Retina (tissue), 1 donor: ENCODE results near the gene IDUA.

Source experiments
- DNase-seq: peaks from one replicate; pipeline ENCODE4 v3.0.0-alpha.2; 2016

The IDUA gene

DNA sequence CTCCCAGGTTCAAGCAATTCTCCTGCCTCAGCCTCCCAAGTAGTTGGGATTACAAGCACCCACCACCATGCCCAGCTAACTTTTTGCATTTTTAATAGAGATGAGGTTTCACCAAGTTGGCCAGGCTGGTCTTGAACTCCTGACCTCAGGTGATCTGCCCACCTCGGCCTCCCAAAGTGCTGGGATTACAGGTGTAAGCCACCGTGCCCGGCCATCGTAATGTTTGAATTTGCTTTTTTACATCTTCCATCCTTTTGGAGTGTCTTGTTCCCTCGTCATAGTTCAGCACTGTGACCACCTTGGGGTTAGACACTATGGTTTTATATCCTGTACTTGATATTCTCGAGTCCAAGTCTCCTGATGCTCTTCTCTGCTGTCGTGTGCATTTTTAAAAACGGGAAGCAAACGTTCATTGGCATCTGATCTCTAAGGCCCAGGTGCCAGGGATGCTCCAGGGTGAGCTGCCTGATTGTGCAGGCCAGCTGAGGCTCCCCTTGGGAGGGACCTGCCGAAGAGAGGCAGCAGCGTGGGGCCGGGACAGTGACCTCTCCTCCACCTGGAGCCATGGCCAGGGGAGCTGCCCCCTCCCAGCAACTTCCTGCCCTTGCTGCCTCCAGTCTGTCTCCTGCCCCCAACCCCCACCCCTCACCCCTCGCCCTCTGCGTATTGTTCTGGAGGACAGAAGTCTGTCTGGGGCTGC is 30.2 kb upstream of the IDUA start:
- DNase-seq: no peak

DNA sequence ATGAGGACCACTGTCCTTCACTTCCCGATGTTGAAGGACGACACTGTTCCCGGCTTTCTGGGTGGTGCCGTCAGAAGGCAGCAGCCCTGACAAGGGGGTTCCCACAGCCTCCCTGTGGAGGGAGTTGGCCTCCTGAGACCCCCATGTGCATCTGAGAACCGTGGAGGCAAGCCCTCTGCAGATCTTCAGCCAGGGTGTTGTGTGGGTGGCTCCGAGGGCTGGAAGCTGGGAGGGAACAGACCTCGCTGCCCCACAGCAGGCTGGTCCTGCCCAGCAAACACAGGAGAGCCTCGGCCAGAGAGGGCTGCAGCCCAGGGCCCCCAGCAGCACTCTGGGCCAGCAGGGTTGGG is 29.6 kb upstream of the IDUA start:
- DNase-seq: no peak

DNA sequence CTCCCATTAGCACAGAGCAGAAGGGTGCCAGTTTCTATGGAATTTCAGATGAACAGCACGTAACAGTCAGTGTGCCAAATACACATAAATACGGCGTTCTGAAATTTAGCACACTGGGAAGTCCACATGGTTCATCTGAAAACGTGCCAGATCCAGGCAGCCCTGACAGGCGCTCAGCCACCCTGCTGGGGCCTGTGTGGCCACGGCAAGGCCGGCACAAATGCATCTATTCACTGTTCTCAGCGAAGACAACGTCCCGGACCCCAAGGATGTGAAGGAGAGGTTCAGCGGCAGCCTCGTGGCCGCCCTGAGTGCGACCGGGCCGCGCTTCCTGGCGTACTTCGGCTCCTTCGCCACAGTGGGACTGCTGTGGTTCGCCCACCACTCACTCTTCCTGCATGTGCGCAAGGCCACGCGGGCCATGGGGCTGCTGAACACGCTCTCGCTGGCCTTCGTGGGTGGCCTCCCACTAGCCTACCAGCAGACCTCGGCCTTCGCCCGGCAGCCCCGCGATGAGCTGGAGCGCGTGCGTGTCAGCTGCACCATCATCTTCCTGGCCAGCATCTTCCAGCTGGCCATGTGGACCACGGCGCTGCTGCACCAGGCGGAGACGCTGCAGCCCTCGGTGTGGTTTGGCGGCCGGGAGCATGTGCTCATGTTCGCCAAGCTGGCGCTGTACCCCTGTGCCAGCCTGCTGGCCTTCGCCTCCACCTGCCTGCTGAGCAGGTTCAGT is 29.1 kb upstream of the IDUA start:
- no peak for DNase-seq

DNA sequence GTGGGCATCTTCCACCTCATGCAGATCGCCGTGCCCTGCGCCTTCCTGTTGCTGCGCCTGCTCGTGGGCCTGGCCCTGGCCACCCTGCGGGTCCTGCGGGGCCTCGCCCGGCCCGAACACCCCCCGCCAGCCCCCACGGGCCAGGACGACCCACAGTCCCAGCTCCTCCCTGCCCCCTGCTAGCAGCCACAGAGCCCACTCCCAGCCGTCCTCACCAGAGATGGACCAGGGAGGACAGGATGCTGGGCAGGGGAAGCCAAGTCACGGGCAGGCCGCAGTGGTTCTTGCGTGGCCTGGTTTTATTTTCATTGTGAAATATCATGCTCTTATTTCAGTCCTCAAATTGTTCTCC is 28.6 kb upstream of the IDUA start:
- DNase-seq: no peak

DNA sequence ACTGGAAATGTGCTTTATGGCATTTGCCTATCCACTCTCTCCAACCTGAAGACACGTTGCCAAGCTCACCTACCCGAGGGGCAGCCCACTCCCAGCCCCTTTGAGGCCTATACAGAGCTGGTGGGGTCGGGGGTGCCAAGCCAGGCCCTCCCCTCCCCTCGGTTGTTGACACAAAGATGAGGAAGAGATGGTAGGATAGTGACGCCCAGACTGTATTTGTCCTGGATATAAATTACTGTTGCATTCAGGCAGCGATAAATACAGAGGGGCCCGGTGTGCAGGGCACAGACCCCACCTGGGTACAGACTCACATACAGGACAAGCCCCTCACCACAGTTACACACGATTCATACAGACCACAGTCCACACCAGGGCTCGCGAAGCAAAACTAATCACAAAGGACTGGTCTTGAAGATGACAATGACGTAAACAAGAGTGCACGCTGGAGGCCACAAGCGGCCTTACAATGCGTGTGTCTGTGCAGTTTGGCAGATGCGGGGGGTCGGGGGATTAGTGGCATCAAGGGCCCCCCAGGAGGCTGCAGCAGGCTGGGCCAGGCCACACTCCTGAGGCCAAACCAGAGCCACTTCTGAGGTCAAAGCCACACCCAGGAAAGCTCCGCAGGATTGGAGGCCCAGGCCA is 28.0 kb upstream of the IDUA start:
- no peak for DNase-seq

DNA sequence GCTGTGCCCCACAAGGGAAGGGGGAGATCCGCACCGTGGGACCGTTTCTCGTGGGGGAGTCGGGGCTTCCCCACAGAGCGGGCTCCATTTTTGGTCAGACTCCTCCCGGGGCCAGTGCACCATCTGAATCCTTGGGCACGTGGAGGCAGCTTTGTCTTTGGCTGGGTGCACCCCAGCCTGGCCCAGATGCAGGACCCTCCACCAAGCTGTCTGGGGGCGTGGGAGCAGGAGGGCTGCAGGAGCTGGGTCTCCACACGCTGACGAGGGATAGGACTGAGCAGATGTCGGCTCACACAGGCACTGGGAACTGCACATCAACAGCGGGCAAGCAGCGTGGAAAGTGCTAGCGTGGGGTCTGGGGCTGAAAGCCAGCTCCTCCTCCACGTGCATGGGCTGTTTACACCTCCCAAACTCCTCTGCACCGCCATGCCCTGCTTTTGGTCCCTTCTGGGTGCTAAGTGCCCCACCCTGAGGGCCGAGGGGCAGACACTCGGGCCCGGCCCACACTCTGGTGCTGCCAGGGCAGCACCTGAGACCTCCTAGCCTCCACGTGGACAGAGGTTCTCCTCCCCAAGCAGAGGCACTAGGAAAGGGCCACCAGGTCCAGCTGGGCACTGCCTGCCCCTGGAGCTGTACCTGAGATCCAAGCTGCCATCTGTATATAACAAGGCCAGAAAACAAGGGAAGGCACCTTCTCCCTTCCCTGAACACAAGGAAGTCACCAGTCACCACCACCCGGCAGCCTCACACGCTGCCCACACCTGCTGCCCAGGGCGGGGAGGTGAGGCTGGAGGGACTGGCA is 27.3 kb upstream of the IDUA start:
- peak; percentile 3 for DNase-seq

DNA sequence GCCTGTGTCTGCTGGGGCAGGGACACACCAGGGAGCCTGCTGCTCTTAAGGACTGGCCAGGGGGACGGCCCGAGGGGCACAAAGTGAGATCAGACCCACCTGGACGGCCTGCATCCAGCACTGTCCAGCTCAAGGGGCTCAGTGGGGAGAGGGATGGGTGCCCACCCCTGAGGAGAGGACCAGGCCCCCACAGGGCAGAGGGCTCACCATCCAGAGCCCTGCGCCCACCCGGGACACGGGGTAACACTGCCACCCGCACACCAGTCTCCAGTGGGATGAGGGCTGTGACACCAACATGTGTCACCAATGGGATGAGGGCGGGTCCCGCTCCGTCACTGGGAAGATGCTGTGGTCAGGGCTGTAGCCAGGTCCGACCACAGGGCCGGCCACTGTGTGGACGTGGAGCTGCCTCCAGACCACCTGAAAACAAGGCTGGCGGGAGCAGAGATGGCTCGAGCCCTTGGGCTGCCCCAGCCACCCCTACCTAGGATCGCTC is 26.7 kb upstream of the IDUA start:
- DNase-seq: no peak

DNA sequence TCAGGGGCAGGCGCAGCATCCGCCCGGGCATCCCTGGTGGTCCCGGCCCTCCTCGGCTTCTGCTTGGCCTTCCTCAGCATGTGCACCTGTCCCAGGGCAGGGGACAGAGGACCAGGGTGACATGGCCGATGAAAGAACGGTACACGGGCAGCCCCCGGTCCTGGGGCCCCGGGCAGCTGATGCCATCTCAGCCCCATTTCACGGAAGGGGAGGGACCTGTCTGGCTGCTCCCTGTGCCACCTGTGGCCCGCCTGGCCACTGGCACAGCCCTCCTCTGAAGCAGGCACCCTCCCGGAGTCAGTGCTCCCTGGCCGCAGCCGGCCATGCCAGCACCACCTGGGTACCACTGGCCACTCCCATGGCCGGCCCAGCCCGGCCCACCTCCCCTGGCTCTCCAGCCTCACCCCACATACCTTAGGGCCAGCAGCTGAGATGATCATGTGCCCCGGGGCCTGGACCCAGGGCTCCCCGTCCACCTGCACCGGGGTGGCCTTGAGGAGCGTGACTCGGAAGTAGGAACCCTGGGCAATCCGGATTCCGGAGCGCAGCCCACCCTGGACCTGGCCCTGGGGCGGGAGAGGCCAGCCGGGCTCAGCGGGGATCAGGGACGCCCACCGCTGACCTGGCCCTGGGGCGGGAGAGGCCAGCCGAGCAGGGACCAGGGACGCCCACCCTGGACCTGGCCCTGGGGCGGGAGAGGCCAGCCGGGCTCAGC is 26.1 kb upstream of the IDUA start:
- DNase-seq: no peak

DNA sequence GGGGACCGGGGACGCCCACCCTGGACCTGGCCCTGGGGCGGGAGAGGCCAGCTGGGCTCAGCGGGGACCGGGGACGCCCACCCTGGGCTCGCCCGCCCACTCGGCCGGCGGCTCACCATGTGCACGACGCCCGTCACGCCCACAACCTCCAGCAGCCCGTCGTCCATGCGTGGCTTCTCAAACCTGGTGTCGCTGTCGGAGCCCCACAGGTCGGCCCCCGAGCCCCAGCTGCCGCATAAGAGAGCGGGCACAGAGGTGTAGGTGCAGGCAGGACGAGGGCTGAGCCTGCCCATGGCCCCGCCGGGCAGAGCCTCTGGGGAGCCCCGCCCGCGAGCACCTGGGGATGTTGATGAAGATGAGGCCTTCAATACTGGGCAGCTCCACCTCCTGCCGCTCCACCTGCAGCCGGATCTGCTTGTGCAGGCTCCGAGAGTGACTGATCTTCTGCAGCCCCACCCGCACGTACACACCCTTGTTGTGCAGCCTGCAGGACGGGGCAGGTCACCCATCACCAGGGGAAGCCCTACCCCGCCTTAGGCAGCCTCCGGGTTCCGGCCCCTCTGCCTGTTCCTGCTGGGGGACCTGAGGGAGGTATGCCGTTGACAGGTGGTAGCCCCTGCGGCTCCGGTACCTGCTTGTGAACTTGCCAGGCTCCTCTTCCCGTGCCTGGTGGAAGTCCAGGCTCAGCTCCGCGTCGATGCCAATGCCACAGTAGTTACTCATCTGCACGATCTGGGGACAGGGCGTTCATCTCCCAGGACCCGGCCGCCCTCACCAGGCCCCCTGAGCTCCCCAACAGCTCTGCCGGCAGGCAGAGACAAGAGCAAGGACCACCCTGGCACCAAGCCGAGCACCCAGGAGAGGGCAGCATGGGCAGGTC is 25.3 kb upstream of the IDUA start:
- peak; percentile 4 for DNase-seq

DNA sequence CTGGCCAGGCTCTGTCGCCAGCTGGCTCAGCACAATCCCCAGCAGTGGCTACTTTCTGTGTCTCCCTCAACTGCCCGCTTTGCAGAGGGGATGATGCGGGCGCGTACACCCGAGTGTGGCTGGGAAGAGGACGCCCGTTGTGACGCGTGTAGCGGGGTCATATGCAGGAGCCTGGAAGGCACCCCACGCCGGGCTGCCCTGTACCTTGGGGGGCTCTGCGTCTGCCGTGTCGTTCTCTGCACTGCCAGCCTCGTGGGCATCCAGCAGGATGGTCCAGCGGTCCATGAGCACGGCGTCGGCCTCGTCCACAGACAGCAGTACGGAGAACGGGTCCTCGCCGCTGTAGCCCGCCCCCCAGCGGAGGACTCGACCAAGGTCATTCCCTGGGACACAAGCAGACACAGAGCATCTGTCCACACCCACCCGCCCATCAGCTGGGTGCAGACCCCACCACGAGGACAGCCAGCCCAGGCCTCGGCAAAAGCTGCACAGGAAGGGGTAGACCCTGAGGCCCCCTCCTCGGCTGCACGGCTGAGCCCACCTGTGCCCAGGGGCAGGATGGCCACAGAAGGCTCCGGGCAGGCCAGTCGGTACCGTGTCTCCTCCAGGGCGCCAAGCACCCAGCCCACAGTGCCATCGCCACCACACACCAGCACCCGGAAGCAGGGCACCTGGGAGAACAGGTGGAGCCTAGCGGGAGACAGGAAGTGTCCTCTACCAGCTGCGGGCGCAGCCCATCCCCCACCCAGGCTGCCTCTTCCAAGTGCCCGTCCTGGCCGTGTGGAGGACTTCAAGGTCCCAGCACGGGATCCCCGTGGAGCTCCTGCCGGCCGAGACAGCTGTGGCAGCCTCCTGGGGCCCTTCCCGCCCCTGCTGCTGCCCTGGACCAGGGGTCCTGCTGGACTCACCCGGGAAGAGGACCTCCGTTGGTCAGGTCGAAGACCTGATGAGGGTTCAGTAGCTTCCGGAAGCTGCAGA is 24.3 kb upstream of the IDUA start:
- DNase-seq: no peak

DNA sequence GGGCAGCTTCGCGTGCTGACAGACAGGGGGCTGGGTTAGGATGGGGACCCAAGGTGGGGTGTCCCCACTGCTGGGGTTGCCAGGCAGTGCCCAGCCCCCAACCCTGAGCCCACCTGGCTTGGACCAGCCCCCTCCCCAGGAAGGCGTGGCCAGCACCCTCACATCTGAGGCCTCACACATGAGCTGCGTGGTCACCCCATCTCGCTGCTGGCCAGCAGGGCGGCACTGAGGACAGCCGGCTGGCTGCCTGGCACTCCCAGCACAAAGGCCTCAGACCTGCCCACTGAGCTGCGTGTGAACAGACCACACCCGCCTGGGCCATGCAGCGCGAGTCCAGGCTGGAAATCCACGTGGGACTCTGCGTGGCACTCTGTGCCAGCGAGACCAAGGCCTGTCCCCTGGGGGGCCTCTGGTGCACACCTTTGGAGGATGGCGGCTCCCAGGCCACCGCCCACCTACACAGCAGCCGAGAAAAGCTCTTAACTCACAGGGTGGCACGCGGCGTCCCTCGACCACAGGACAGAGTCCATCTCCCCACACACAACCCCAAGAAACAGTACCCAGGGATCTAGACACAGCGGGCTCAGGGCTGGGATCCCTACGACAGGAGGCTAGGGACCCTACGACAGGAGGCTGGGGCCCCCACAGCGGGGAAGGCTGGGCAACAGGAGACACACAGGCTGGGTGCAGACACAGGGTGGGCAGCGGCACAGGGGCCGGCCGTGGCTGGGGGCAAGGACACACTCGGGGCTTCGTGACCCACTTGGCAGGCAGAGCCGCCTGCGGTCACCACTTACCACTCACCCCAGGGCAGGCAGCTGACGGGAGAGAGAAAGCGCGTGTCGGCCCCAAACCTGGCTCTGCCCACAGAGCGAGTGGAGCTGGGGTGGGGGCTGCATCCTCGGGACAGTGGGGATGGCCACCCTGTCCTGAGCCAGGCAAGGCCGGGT is 23.3 kb upstream of the IDUA start:
- DNase-seq: peak; percentile 6

DNA sequence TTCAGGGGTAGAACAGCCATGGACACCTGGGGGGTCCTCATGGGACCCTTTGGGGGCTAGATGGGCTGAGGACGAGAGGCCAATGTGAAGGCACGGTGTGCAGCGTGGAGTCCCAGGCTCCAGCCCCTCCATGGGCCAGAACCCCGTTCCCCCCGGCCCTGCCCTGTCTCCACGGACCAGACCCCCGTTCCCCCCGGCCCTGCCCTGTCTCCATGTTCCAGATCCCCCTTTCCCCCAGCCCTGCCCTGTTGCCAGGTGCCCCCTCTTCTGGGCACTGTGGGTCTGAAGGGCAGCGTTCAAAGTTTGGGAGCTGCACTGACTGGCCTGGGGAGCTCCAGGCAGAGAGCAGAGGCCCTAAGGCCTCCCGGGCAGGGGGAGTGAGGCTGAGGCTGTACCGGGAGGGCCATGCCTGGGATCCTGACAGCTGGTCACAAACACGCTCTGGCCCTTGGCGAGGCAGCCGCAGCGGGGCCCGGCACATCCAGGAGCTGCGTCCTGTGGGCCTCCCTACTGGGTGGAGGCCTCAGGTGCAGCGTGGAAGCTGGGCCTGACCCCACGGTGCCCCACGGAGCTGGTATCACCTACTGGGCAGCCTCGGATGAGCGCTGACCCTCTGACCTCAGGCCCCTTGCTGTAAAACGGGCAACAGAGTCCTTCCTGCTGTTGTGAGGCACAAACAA is 22.4 kb upstream of the IDUA start:
- peak; percentile 9 for DNase-seq

DNA sequence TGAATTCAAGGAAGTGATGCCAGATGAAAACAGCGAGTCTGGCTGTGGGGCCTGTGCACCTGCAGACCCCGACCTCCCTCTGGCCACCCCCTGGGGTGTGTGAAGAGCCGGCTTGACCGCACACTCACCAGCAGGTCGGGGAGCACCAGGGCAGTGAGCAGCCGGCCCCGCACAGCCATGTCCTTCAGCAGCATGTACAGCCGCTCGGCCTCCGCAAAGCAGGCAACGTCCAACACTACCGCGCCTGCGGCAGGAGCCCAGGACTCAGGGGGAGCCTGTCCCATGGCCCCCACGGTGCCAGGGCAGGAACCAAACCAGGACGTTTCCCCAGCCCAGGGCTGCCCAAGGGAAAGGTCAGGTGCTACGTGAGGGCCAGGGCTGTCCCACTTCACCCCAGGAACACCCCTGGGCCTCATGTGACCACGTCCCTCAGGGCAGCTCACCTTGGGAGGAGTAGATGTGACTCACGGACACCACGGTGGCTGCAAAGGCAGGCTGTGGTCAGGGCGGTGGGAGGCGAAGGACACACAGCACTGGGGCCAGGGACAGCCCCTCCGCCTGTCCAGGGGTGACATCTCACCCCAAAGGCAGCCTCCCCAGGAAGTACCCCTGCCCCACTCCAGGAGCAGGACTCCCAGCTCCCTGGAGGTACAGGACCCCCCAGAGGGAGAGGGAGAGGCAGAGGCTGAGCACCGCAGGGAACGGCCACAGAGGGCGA is 21.6 kb upstream of the IDUA start:
- peak; percentile 2 for DNase-seq

DNA sequence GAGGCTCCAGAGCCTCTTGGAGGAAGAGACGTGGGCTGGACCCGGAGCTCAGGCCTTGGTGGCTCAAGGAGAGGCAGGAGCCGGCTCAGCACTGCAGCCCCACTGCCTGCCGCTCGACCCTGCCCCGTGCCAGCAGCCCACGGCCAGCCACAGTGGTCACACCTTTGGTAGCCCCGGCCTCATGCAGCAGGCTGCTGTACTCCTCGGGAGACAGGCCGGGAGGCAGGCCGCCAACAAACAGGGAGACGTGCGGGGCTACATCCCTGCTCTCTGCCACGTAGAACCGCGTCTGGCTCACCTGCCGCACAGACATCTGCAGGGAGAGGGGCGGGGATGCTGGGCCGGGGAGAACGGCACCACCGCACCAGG is 21.1 kb upstream of the IDUA start:
- peak; percentile 2 for DNase-seq

DNA sequence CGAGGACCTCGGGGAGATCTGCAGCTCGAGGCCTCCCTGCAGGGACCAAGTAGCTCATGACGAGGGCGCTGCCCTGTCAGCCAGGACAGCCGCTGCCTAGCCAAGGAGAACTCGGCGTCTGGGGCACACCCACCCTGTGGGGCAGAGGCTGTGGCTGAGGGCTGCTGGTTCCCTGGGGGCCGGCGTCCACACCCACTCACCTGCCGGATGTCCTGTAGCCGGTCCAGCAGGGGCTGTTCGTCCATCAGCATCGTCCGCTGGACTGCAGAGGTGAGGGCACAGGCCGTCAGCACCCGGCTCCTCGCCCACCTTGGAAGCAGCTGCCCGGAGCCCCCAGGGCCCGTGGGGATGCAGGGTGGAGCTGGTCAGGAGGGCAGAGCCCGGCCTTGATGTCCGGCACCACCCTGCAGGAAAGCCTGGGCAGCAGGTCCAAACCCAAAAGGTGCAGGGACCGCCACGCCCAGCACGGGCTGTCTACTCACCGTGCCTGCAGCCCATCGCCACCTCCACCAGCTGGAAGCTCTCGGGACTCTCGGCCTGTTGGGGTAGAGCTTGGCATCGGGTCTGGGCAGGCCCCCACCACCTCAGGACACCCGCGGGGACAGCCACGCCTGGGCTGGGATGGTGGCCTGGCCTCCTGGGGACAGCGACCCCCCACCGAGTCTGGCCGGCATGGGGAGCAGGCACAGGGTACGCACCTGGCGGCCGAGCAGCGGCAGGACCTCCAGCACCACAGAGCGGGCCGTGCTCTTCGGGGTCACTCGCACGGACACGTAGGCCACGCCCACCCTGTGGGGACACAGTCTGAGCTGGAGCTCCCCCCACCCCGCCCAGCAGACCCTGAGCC is 20.4 kb upstream of the IDUA start:
- DNase-seq: peak; percentile 7

DNA sequence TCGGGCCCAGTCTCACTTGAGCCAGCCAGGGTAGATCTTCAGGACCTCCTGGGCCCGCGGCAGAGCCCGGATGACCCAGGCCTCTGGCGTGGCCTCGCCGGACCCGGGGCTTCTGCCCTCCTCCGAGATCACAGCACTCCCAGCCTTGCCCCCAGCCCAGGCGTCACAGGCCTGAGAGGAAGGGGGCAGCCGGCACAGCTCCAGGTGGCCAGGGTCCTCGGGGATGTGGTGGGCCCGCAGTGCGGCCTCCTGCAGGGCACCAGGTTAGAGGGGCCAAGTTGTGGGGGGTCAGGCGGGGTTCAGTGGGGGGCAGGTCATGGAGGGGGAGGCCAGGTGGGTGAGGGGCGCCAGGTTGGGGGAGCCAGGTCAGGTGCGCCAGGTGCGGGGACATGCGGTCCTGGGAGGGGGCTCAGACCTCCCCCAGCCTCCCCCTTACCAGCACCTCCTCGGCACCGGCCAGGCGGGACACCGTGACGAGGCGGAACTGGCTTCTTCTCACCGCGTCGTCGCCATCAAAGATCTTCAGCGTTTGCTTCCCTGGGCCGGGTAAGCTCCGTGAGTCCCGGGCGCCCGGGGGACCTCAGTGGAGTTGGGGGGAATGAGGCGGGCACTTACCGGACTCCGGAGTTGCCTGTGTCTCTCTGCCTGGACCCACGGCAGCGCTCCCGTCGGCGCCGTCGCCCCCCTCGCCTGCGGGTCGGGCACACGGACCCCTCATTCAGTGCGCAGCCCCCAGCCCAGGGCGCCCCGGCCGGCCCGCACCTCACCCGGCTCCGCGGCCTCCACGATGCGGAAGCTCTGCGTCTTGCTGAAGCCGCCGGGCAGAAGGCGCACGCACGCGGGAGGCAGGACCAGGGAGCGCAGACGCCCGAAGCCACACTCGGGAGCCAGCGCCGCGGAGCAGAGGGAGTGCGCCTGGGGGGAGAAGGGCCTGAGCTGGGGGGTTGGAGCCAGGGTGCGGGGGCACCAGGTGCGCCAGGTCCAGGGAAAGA is 19.4 kb upstream of the IDUA start:
- peak; percentile 48 for DNase-seq
